ENCODE data around the gene NT5C3A. TPM values are rescaled to one million over a fixed set of nuclear protein-coding genes. Genes with fewer than 3 reads are reported as not detected.
A peak's percentile ranks its signal among the peaks of the same experiment; 100 is the strongest.

NT5C3A gene
- total RNA-seq, 1 donor from 2014 or later: 30.3 TPM

GRCh38 chr7:33053721-33054120 is 8.9 kb downstream of the NT5C3A start:
- TF ChIP-seq, protein P1, sequence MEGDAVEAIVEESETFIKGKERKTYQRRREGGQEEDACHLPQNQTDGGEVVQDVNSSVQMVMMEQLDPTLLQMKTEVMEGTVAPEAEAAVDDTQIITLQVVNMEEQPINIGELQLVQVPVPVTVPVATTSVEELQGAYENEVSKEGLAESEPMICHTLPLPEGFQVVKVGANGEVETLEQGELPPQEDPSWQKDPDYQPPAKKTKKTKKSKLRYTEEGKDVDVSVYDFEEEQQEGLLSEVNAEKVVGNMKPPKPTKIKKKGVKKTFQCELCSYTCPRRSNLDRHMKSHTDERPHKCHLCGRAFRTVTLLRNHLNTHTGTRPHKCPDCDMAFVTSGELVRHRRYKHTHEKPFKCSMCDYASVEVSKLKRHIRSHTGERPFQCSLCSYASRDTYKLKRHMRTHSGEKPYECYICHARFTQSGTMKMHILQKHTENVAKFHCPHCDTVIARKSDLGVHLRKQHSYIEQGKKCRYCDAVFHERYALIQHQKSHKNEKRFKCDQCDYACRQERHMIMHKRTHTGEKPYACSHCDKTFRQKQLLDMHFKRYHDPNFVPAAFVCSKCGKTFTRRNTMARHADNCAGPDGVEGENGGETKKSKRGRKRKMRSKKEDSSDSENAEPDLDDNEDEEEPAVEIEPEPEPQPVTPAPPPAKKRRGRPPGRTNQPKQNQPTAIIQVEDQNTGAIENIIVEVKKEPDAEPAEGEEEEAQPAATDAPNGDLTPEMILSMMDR (IDR thresholded peaks at IDR 0.05): no peak
- Histone ChIP-seq H3K27ac (no peak overlapping the region), H3K4me3 (no peak overlapping the region), H3K9me3 (no peaks in the 10 kb centered on the region), H3K27me3 (ENCODE audit: low read depth) (no peaks in the 10 kb centered on the region), H3K36me3 (no peaks in the 10 kb centered on the region), H3K4me1 (peaks cover 29% of the 10 kb centered on the region)
- DNase-seq (no peak), ATAC-seq (no peak)
- intact Hi-C loops (cut with DNase I): no loop called here

DNA sequence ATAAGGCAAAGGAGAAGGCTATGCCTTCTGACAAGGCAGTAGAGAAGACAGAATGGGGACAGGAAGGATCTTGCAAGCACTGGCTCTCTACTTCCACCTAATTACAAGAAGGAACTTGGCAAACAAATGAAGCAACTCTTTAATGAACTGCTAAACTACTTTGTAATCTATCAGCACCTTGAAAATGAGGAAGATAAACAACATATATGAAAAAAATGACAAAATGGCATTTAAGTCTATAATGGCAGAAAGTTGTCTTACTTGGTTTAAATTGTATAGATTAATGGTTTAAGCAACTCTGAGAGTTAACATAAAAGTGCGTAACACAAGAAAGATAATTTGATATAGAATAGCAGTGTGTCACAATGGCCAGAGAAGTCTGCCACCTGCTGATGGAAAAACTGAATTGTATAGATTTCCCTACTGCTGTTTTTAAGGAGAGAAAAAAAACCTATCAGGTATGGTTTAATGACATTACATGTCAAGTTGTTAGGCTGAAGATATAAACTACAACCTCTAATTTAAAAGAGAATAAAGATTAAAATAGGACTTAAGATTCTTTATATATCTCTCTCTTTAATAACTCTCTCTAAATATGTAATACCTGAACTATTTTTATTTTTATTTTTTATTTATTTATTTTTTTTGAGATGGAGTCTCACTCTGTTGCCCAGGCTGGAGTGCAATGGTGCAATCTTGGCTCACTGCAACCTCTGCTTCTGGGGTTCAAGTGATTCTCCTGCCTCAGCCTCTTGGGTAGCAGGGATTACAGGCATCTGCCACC is 11.8 kb downstream of the NT5C3A start:
- ATAC-seq (peak; percentile 71 to 84), DNase-seq (no peak)
- Histone ChIP-seq H3K9me3 (no peaks in the 10 kb centered on the region), H3K27me3 (ENCODE audit: low read depth) (no peaks in the 10 kb centered on the region), H3K4me1 (peaks cover 29% of the 10 kb centered on the region), H3K4me3 (peak overlapping the region; percentile 27), H3K27ac (peak overlapping the region; percentile 77), H3K36me3 (no peaks in the 10 kb centered on the region)
- TF ChIP-seq, protein P1 (IDR thresholded peaks at IDR 0.05): peak; percentile 59
- intact Hi-C loops (cut with DNase I): no loop called here

- intact Hi-C loops (cut with DNase I): no loop called here
- Histone ChIP-seq H3K27ac (no peak overlapping the region), H3K4me3 (no peak overlapping the region), H3K36me3 (no peaks in the 10 kb centered on the region), H3K4me1 (peaks cover 39% of the 10 kb centered on the region), H3K9me3 (no peaks in the 10 kb centered on the region), H3K27me3 (ENCODE audit: low read depth) (no peaks in the 10 kb centered on the region)
- ATAC-seq: no peak
- TF ChIP-seq, protein P1 (IDR thresholded peaks at IDR 0.05): no peak
- no peak for DNase-seq
Measured at GRCh38 chr7:33048704-33049103, 13.9 kb downstream of the NT5C3A start.

DNA sequence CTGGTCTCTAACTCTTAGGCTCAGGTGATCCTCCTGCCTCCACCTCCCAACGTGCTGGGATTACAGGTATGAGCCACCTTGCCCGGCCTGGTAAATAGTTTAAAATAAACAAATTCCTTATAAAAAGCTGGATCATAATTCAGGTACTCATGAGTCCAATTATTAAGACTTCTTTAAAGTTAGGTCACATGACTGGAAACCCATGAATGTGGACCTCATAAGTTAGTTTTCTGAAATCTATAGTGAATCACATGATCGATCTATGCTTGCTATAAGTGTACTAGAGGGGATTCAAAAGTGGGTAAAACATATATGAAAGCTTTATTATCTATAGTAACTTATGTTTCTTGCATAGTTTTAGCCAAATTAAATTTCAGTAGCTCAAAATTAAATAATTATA is 14.3 kb downstream of the NT5C3A start:
- intact Hi-C loops (cut with DNase I): no loop called here
- no peak overlapping the region for H3K27ac ChIP-seq
- TF ChIP-seq, protein P1 (IDR thresholded peaks at IDR 0.05): no peak
- peaks cover 44% of the 10 kb centered on the region for H3K4me1 ChIP-seq
- H3K4me3 ChIP-seq: no peak overlapping the region
- DNase-seq (no peak), ATAC-seq (no peak)
- no peaks in the 10 kb centered on the region for H3K9me3 ChIP-seq
- H3K36me3 ChIP-seq: no peaks in the 10 kb centered on the region
- H3K27me3 ChIP-seq (ENCODE audit: low read depth): no peaks in the 10 kb centered on the region

- Histone ChIP-seq H3K9me3 (no peaks in the 10 kb centered on the region), H3K36me3 (no peaks in the 10 kb centered on the region), H3K27me3 (ENCODE audit: low read depth) (no peaks in the 10 kb centered on the region), H3K27ac (no peak overlapping the region), H3K4me1 (peaks cover 49% of the 10 kb centered on the region), H3K4me3 (no peak overlapping the region)
- TF ChIP-seq, protein P1 (IDR thresholded peaks at IDR 0.05): no peak
- no peak for ATAC-seq
- DNase-seq: no peak
- intact Hi-C loops (cut with DNase I): no loop called here
Measured at GRCh38 chr7:33044986-33045385, 17.6 kb downstream of the NT5C3A start.
